HCEC 1CT (cell line): ENCODE measurements around the gene ADGRF1.

Experiments
- DNase-seq: peaks from one replicate; pipeline ENCODE4 v3.0.0-alpha.2; 2017

The ADGRF1 gene

DNA sequence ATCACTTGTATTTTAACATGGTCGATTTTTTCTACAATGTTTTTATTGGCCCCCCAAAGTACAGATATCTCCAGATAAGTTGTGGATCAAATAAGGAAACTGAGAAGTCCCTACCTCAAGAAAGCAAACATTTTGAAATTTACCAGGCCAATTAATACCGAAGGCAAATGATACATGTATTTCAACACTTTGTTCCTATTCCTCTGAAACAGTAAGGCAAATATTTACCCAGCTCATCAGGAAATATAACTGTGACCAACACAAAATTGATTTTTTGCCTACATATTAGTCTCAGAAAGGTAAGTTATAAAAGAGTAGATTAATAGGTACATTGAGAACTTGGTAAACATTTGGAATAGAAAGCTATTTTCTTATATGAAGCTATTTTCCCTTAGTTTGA, 69.1 kb downstream of the ADGRF1 start:
- no peak for DNase-seq

DNA sequence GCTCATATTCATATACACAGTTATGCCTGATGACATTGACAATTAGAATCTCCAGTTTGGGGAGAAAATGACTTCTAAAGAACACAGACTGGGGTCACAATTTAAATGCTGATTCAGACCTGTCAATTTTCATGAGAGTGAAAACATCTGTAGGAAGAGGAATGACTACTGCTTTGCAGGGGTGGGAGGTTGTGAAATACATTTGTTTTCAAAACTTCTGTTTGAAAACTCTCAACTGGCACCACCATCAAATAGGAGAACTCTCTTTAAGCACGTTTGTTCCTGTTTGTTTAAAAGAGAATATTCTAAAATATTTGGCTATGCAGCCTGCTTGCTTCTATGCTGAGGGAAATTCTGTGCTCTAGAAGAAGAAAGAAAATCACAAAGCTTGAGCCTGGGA, 69.6 kb downstream of the ADGRF1 start:
- DNase-seq, result no peak

- no peak for DNase-seq
These were observed 72.9 kb downstream of the ADGRF1 start for GRCh38 chr6:46969206-46969605.

DNA sequence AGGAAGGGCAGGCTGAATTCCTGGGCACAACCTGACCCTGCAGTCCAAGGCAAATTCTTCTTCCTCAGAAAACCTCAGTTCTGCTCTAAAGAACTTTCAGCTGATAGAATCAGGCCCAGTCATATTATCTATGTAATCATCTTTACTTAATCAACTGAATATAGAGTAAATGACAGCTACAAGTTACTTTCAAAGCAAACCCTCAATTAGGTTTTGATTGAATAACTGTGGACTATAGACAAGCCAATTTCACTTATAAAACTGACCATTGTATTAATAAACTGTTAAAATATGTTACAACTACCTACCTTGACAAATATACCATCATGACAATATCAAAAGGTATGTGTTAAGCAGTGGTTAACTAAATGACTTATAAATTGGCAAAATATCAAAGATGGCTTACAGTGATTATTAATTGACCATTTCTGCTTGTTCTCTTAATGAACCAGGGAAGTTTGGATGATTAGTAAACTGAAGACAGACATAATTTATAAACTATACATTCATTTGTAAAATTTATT, 74.2 kb downstream of the ADGRF1 start:
- no peak for DNase-seq

GRCh38 chr6:46964716-46965519, 77.2 kb downstream of the ADGRF1 start:
- no peak for DNase-seq

GRCh38 chr6:46963626-46964025, 78.5 kb downstream of the ADGRF1 start:
- no peak for DNase-seq

- no peak for DNase-seq
These were observed 79.1 kb downstream of the ADGRF1 start for GRCh38 chr6:46963039-46963438.

DNA sequence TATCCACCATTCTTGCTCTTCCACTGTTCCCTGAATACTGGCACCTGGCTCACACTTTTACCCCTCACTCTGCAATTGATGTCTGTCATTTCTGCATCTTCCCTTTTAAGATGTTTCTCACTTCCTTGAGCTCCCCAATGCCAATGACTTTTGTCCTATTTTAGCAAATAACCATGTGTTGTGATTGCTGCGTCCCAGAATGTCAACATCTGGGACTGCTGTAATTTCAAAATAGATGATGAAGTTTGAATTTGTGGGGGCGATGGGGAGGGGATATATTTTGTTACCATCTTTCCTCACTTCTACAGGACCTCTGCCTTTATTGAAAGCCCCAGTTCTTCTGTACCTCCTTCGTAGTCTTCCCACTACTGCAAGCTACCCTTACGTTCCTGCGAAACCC, 80.4 kb downstream of the ADGRF1 start:
- no peak for DNase-seq

DNA sequence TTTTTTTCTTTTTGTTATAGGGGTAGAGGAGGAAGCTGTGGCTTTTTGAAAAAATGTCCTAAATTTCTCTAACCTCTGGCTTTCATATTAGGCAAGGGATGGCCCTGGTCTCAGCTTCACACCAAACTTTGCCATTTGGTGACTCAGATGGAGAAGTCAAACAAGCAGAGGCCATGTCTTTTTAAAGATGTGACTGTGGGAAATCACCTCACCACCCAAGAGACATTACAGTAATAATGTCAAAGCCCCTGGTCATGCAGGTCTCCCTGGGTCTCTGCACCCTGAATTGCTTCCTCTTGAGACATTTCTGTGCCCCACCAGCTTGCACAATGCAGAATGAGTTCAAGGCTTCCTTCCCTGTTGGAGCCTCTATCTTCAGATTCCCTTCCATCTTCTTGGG, 80.9 kb downstream of the ADGRF1 start:
- no peak for DNase-seq

DNA sequence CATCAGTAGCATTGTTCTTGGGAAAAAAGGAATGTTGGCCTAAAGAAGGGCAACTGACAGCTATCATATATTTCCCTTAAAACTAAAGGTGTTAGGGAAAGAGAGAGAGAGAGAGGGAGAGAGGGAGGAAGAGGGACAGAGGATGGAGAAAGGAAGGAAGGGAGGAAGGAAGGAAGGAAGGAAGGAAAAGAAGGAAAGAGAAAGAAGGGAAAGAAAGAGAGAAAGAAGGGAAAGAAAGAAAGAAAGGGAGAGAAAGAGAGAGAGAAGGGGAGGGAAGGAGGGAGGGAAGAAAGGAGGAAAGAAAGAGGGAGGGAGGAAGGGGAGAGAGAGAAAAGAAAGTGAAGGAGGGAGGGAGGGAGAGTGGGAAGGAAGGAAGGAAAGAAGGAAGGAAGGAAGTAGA, 82.7 kb downstream of the ADGRF1 start:
- no peak for DNase-seq

DNA sequence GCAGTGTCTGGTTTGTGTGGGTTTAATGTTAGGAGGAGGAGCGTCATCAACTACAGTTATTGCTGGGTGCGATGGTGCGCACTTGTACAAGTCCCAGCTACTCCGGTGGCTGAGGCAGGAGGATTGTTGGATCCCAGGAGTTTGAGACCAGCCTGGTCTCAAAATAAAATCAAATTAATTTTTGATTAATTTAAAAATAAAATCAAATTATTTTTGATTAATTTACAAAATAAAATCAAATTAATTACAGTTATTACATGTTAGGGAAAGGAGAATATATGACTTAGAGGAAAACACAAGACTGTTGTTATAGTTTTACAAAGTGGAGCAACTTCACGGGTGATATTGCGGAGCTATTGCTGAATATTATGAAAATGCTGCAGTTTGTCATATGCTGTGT, 85.7 kb downstream of the ADGRF1 start:
- no peak for DNase-seq

DNA sequence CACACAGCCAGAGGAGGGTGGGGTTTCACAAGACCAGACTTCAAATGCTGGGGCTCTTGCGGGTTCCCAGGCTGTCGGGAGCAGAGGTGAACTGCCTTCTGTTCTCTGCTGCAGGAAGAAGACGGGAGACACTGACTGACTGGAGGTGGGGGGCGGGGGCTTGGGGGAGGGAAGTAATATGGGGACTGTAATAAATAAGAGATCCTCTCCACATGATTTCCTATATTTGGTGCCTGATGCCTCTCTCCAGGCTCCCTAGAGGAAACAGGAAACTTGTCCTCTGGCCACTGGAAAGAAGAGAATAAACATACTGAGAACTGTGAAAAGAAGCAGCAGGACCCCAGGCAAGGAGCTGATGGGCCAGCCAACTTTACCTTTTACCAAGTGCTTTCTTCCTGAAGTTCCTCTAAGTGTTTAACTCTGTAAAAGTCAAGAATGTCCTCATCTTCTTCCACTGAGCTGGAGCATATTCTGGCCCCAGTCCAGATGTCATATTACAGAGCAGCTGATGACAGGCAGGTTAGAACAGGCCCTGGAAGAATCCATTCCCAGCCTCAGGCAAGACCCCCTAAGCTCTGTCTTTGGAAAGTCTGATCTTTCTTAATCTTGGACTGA, 87.2 kb downstream of the ADGRF1 start:
- DNase-seq, result no peak

DNA sequence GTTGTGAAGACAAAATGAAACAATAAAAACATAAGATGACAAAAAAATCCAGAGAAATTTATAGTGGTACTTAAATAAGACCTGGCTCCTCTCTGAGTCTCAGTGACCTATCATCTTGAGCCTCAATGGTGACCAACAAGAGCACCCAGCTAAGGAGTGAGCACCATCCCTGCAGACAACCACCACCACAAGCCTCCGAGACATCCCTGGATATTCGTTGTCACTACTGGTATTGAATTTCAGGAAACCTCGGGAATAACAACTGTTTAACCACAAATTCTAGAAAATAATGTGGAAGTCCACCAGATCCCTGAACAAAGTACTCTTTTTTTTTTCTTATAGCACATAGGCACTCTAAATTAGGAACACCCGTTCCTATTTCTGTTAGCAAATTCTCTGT, 88.2 kb downstream of the ADGRF1 start:
- no peak for DNase-seq

DNA sequence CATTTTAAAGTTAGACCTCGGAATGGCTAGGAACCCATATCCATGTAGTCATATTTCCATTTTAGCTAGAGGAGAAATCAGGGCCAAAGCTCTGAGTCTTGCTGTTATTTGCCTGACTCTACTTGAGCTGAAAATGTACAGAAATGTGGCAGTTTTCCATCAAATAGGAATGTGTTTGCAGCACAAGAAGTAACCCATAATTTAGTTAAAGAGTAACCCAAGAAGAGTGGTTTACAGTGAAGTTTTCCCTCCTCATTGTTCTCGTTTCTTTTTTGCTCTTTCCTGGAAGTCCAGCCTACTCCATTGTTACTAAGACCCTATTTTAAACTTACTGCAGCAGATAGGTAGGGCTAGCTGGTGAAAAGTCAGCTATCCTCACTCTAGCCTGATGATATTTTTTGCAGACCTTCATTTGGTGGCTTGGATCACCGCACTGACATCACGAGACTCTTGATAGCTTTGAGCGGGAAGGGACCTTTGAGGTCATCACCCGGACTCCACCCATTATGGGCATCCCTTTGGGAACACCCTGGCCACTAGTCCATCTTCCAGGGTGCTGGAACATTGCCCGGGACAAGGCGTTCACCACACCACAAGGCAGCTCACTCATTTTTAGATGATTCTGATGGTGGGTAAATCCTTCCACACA, 92.4 kb downstream of the ADGRF1 start:
- DNase-seq, result no peak

- no peak for DNase-seq
These were observed 93.4 kb downstream of the ADGRF1 start for GRCh38 chr6:46948699-46949098.
